ENCODE results near the gene PNMA6F. TPM values are rescaled to one million over a fixed set of nuclear protein-coding genes. Genes with fewer than 3 reads are reported as not detected.
"Not testable (repeated sequence)": the region's sequence is repeated elsewhere in the genome, so short reads cannot be mapped to it uniquely, and the experiment has no call there.

Gene PNMA6F
- total RNA-seq, 1 donor from 2014 or later, result not detected

DNA sequence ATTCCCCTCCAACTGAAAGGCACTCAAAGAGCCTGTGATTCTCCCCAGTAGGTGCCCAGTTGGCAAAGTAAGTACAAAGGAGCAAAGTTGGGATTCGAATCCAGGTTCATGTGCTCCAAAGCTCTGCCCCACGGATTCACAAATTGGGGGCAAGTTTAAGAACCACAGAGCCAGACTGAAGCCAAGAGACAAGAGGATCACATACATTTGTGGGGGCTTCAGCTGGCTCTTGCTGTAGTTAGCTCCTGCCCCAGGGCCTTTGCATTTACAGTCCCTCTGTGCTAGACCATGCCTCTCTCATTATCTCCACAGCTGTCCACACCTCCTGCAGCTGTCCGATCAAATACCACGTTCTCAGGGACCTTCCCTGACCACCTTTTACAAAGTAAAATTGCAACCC lies 18.8 kb downstream of the PNMA6F start:
- no peak overlapping the region for H3K4me3 ChIP-seq (ENCODE audit: low read depth, low read length)
- no peaks in the 10 kb centered on the region for H3K27me3 ChIP-seq (ENCODE audit: control insufficient read depth, insufficient read depth, low read length)
- TF ChIP-seq, protein P1, sequence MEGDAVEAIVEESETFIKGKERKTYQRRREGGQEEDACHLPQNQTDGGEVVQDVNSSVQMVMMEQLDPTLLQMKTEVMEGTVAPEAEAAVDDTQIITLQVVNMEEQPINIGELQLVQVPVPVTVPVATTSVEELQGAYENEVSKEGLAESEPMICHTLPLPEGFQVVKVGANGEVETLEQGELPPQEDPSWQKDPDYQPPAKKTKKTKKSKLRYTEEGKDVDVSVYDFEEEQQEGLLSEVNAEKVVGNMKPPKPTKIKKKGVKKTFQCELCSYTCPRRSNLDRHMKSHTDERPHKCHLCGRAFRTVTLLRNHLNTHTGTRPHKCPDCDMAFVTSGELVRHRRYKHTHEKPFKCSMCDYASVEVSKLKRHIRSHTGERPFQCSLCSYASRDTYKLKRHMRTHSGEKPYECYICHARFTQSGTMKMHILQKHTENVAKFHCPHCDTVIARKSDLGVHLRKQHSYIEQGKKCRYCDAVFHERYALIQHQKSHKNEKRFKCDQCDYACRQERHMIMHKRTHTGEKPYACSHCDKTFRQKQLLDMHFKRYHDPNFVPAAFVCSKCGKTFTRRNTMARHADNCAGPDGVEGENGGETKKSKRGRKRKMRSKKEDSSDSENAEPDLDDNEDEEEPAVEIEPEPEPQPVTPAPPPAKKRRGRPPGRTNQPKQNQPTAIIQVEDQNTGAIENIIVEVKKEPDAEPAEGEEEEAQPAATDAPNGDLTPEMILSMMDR (IDR thresholded peaks at IDR 0.05; ENCODE audit: insufficient read depth, low read length, poor library complexity, severe bottlenecking), result no peak
- no peaks in the 10 kb centered on the region for H3K36me3 ChIP-seq (ENCODE audit: control insufficient read depth, insufficient read depth, low read length)
- no peak for DNase-seq (ENCODE audit: low read depth)

DNA sequence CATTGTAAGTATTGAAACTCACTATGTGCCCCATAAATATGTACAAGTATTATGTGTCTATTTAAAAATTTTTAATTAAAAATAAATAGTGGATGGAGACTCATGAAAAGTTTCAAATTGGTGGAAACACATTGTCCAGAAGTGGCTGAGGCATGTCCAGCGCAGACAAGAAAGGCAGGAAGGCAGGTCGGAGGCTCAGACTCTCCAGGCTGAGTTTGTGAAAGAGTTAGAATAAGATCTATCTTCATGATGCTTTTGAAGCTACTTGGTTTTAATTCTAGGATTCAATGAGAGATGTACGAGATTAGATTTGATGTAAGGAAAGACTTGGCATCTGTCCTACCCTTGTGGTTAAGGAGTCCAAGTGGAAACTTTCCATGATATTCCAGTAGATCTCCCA lies 19.8 kb downstream of the PNMA6F start:
- Histone ChIP-seq H3K27me3 (ENCODE audit: control insufficient read depth, insufficient read depth, low read length) (no peaks in the 10 kb centered on the region), H3K4me3 (ENCODE audit: low read depth, low read length) (no peak overlapping the region), H3K36me3 (ENCODE audit: control insufficient read depth, insufficient read depth, low read length) (no peaks in the 10 kb centered on the region)
- TF ChIP-seq, protein P1 (IDR thresholded peaks at IDR 0.05; ENCODE audit: insufficient read depth, low read length, poor library complexity, severe bottlenecking), result no peak
- no peak for DNase-seq (ENCODE audit: low read depth)

DNA sequence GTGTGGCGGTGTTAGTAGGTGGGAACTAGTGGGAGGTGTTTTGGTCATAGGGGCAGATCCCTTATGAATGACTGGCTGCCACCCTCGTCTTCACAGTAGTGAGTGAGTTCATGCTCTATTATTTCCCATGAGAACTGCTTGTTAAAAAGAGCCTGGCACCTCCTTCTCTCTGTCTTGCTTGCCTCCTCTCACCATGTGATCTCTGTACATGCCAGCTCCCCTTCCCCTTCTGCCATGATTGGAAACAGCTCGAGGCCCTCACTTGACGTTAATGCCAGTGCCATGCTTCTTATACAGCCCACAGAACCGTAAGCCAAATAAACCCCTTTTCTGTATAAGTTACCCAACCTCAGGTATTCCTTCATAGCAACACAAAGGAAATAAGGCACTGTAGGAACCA lies 21.7 kb downstream of the PNMA6F start:
- DNase-seq (ENCODE audit: low read depth), result no peak
- Histone ChIP-seq H3K36me3 (ENCODE audit: control insufficient read depth, insufficient read depth, low read length) (no peaks in the 10 kb centered on the region), H3K27me3 (ENCODE audit: control insufficient read depth, insufficient read depth, low read length) (no peaks in the 10 kb centered on the region), H3K4me3 (ENCODE audit: low read depth, low read length) (no peak overlapping the region)
- TF ChIP-seq, protein P1 (IDR thresholded peaks at IDR 0.05; ENCODE audit: insufficient read depth, low read length, poor library complexity, severe bottlenecking), result no peak

DNA sequence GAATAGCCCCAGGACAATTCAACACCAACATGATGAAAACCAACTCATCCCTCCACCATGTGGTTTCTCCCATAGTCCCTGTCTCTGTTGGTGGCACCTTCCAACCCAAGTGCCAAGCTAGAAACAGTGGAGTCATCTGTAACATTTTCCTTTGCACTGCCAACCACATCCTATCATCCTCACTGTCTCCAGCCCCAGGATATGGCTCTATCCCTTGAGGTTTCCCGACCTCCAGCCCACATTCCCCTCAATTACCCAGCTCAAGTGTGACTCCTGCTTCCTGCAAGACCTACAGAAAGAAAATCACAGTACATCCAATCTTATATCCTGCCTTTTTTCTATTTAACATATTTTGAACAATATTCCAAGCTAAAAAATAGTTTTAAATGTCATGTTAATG lies 24.2 kb downstream of the PNMA6F start:
- TF ChIP-seq, protein P1 (IDR thresholded peaks at IDR 0.05; ENCODE audit: insufficient read depth, low read length, poor library complexity, severe bottlenecking), result no peak
- Histone ChIP-seq H3K4me3 (ENCODE audit: low read depth, low read length) (no peak overlapping the region), H3K36me3 (ENCODE audit: control insufficient read depth, insufficient read depth, low read length) (no peaks in the 10 kb centered on the region), H3K27me3 (ENCODE audit: control insufficient read depth, insufficient read depth, low read length) (no peaks in the 10 kb centered on the region)
- no peak for DNase-seq (ENCODE audit: low read depth)

- H3K27me3 ChIP-seq (ENCODE audit: control insufficient read depth, insufficient read depth, low read length); H3K4me3 ChIP-seq (ENCODE audit: low read depth, low read length); DNase-seq (ENCODE audit: low read depth); H3K36me3 ChIP-seq (ENCODE audit: control insufficient read depth, insufficient read depth, low read length): not testable (repeated sequence)
Measured at GRCh38 chrX:153293485-153294071, 28.0 kb downstream of the PNMA6F start.

DNA sequence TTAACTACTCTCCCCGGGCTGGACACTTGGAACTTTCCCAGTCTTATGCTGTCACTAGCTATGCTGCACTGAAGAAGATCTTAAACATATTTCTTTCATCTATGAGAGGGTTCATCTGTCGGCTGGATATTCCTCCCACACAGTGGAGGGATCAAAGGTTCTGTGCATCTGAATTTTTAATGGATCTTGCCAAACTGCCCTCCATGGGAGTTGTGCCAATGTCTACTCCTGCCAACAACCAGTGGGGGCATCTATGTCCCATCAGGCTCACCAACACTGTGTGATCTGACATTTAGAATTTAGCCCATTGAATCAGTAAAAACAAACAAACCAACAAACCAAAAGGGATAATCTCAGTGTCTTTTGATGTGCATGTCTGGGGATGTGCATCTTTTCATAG lies 32.8 kb downstream of the PNMA6F start:
- not testable (repeated sequence) for H3K4me3 ChIP-seq (ENCODE audit: low read depth, low read length); DNase-seq (ENCODE audit: low read depth); H3K36me3 ChIP-seq (ENCODE audit: control insufficient read depth, insufficient read depth, low read length); H3K27me3 ChIP-seq (ENCODE audit: control insufficient read depth, insufficient read depth, low read length)

DNA sequence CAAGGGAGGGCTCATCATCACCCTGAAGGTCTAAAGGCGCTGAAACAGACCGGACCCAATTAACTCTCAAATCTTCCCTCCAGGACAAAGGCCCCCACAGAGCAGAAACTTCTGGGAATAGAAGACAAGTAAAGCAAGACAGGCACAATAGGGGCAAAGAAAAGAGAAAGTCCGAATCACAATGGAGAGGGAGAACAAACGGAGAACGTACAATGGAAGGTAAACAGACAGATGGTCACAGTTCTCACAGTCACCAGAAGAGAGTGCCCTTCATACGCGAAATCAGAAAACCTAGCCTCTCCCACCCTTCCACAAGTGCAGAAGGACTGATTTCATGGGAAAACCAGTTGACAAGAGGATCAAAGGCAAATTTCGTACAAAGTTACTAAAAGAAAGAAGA lies 35.9 kb downstream of the PNMA6F start:
- not testable (repeated sequence) for H3K4me3 ChIP-seq (ENCODE audit: low read depth, low read length)

DNA sequence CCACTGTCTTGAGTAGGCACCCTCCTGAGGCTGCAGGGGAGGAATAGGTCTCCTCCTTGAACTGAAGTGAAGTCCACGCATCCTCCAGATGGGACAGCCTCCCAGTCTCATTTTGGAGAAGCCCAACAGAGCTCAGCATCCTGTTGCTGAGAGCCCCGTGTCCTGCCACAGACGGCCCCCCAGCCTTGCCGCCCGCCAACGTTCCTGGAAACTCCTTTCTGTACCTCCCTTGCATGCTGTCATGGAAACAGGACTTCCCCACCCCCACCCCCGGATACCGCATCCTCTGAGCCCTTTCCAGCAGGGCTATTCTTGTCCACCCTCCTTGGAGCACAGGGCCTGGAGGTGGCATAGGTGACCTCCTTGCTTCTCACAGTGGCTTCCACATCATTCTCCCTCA lies 37.6 kb downstream of the PNMA6F start:
- H3K36me3 ChIP-seq (ENCODE audit: control insufficient read depth, insufficient read depth, low read length); H3K27me3 ChIP-seq (ENCODE audit: control insufficient read depth, insufficient read depth, low read length); H3K4me3 ChIP-seq (ENCODE audit: low read depth, low read length); DNase-seq (ENCODE audit: low read depth): not testable (repeated sequence)

More for the DNA sequence above, 35.9 kb downstream of the PNMA6F start:
- not testable (repeated sequence) for H3K27me3 ChIP-seq (ENCODE audit: control insufficient read depth, insufficient read depth, low read length); DNase-seq (ENCODE audit: low read depth); H3K36me3 ChIP-seq (ENCODE audit: control insufficient read depth, insufficient read depth, low read length)

- H3K27me3 ChIP-seq (ENCODE audit: control insufficient read depth, insufficient read depth, low read length); H3K36me3 ChIP-seq (ENCODE audit: control insufficient read depth, insufficient read depth, low read length); DNase-seq (ENCODE audit: low read depth): not testable (repeated sequence)
Measured at GRCh38 chrX:153281784-153282183, 39.8 kb downstream of the PNMA6F start.

GRCh38 chrX:153279304-153279703 lies 42.3 kb downstream of the PNMA6F start:
- H3K4me3 ChIP-seq (ENCODE audit: low read depth, low read length); H3K36me3 ChIP-seq (ENCODE audit: control insufficient read depth, insufficient read depth, low read length); DNase-seq (ENCODE audit: low read depth); H3K27me3 ChIP-seq (ENCODE audit: control insufficient read depth, insufficient read depth, low read length): not testable (repeated sequence)

More at GRCh38 chrX:153281784-153282183, 39.8 kb downstream of the PNMA6F start:
- H3K4me3 ChIP-seq (ENCODE audit: low read depth, low read length), result not testable (repeated sequence)

DNA sequence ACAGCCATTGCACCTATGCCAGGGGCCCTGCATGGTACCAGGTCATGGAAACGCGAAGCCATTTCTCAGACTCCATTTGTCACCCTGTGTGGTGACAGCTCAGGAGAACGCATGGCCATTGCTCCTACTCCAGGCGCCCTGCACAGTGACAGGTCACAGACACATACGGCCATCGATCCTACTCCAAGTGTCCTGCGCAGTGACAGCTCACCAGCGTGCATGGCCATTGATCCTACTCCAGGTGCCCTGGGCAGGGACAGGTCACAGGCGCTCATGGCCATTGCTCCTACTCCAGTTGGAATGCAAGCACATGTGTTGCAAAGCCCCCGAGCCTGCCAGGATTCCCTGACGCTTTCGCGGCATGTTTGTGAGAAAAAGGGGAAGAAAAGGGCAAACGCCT lies 45.5 kb downstream of the PNMA6F start:
- DNase-seq (ENCODE audit: low read depth); H3K4me3 ChIP-seq (ENCODE audit: low read depth, low read length); H3K36me3 ChIP-seq (ENCODE audit: control insufficient read depth, insufficient read depth, low read length); H3K27me3 ChIP-seq (ENCODE audit: control insufficient read depth, insufficient read depth, low read length): not testable (repeated sequence)
